Activated T-cell treated with anti-CD3 and anti-CD28 coated beads, Interleukin-2, amount 50 U/mL, for 4 hours (primary cell): Measurements from ENCODE around the gene KPNA1. TPM values are rescaled to one million over a fixed set of nuclear protein-coding genes. Genes with fewer than 3 reads are reported as not detected.

ENCODE experiments used
- ATAC-seq, 2 donors: fragments of 200-7000 bp; cut with Tn5 transposase; one replicate each; pipeline ENCODE4 v1.10.0; 2021
- DNase-seq: peaks from one replicate; pipeline ENCODE4 v3.0.0-alpha.2; 2020
- H3K27me3 Mint-ChIP-seq: one replicate; pipeline ENCODE4 v1.8.0; 2021; ENCODE audit warnings: low read depth, mixed read lengths
- H3K36me3 Mint-ChIP-seq: one replicate; pipeline ENCODE4 v1.8.0; 2022; ENCODE audit warnings: mixed read lengths; ENCODE audit not compliant: insufficient read depth
- H3K4me1 Mint-ChIP-seq: one replicate; pipeline ENCODE4 v1.8.0; 2021; ENCODE audit warnings: low read depth, mixed read lengths
- H3K4me3 Mint-ChIP-seq: one replicate; pipeline ENCODE4 v1.8.0; 2021; ENCODE audit warnings: mild to moderate bottlenecking, moderate library complexity, mixed read lengths
- H3K9me3 Mint-ChIP-seq: one replicate; pipeline ENCODE4 v1.8.0; 2021; ENCODE audit warnings: mixed read lengths
- total RNA-seq, 3 donors: library from RNA; stranded (reverse); gene quantifications; one replicate each; pipeline ENCODE4 v1.2.1, GENCODE V29; 2021

KPNA1 gene
- total RNA-seq, 3 donors from 2014 or later = 56.4 to 61.2 (median 61.2) TPM

- no peak for DNase-seq
- no peak for ATAC-seq
- Mint-ChIP-seq H3K36me3 (peaks cover 16% of the 10 kb centered on the region), H3K4me1 (peaks cover 34% of the 10 kb centered on the region), H3K4me3 (no peak overlapping the region), H3K27me3 (no peaks in the 10 kb centered on the region), H3K9me3 (no peaks in the 10 kb centered on the region)
Observed at GRCh38 chr3:122387709-122388108, 127.0 kb downstream of the KPNA1 start.

- ATAC-seq = peak; percentile 95 to 96
- peaks cover 19% of the 10 kb centered on the region for H3K36me3 Mint-ChIP-seq
Observed at GRCh38 chr3:122383771-122384697, 130.7 kb downstream of the KPNA1 start, which contains the start of gene FAM162A. Gene FAM162A (plus strand): TSS chr3:122384182. CDS start chr3:122384266, 84 bp downstream.

GRCh38 chr3:122382888-122383666 is 131.7 kb downstream of the KPNA1 start, which contains the start of gene MIX23:
Gene MIX23 (minus strand): TSS chr3:122383231. CDS start chr3:122383224, 7 bp downstream.
- no peaks in the 10 kb centered on the region for H3K27me3 Mint-ChIP-seq
- peaks cover 40% of the 10 kb centered on the region for H3K4me1 Mint-ChIP-seq
- DNase-seq (peak; percentile 81), ATAC-seq (peak; percentile 58 to 63)
- H3K36me3 Mint-ChIP-seq = peaks cover 19% of the 10 kb centered on the region
- H3K9me3 Mint-ChIP-seq = no peaks in the 10 kb centered on the region
- peak within 1 kb of the TSS; percentile 92 for H3K4me3 Mint-ChIP-seq

More at GRCh38 chr3:122383771-122384697, 130.7 kb downstream of the KPNA1 start, which contains the start of gene FAM162A:
- Mint-ChIP-seq H3K4me3 (peak within 1 kb of the TSS; percentile 92), H3K9me3 (no peaks in the 10 kb centered on the region), H3K4me1 (peaks cover 44% of the 10 kb centered on the region), H3K27me3 (no peaks in the 10 kb centered on the region)
- peak; percentile 91 for DNase-seq

- H3K27me3 Mint-ChIP-seq = no peaks in the 10 kb centered on the region
- H3K9me3 Mint-ChIP-seq = no peaks in the 10 kb centered on the region
- H3K4me3 Mint-ChIP-seq = no peak overlapping the region
- DNase-seq (no peak), ATAC-seq (no peak)
- H3K4me1 Mint-ChIP-seq = peaks cover 27% of the 10 kb centered on the region
- H3K36me3 Mint-ChIP-seq = peaks cover 21% of the 10 kb centered on the region
Observed at GRCh38 chr3:122377975-122378374, 136.8 kb downstream of the KPNA1 start.

GRCh38 chr3:122374034-122374433 is 140.7 kb downstream of the KPNA1 start:
- peaks cover 15% of the 10 kb centered on the region for H3K4me1 Mint-ChIP-seq
- no peaks in the 10 kb centered on the region for H3K9me3 Mint-ChIP-seq
- no peak overlapping the region for H3K4me3 Mint-ChIP-seq
- no peak for ATAC-seq
- no peak for DNase-seq
- H3K36me3 Mint-ChIP-seq = peaks cover 22% of the 10 kb centered on the region
- no peaks in the 10 kb centered on the region for H3K27me3 Mint-ChIP-seq

Other genes starting within 250 kb of the KPNA1 start
- not detected for gene CSTA, start 189.7 kb downstream of the KPNA1 start, total RNA-seq
- 100 to 1,000 TPM; 143 to 160 (median 156) TPM for gene MIX23, start 131.7 kb downstream of the KPNA1 start, total RNA-seq
- 10 to 100 TPM; 54.2 to 73.2 (median 69.1) TPM for gene FAM162A, start 130.8 kb downstream of the KPNA1 start, total RNA-seq
- 1 to 10 TPM; 1.6 to 2.8 (median 1.9) TPM for gene WDR5B, start 98.9 kb downstream of the KPNA1 start, total RNA-seq
- 10 to 100 TPM; 18.2 to 30.9 (median 20.3) TPM for gene PARP9, start 49.4 kb upstream of the KPNA1 start, total RNA-seq
- 10 to 100 TPM; 21.6 to 36.5 (median 25.2) TPM for gene DTX3L, start 49.4 kb upstream of the KPNA1 start, total RNA-seq
- gene PARP15, start 62.7 kb upstream of the KPNA1 start, total RNA-seq = 1 to 10 TPM; 2.5 to 6.4 (median 2.7) TPM
- gene PARP14, start 165.9 kb upstream of the KPNA1 start, total RNA-seq = 10 to 100 TPM; 22.8 to 48.9 (median 23.5) TPM